ENCODE measurements around the gene ILF3.

Gene ILF3

GRCh38 chr19:10653732-10654609, at the start of gene ILF3:
ILF3 (plus strand) TSS chr19:10654346; CDS start chr19:10670606, 16,260 bp downstream.
- peak; percentile 99 for DNase-seq

DNA sequence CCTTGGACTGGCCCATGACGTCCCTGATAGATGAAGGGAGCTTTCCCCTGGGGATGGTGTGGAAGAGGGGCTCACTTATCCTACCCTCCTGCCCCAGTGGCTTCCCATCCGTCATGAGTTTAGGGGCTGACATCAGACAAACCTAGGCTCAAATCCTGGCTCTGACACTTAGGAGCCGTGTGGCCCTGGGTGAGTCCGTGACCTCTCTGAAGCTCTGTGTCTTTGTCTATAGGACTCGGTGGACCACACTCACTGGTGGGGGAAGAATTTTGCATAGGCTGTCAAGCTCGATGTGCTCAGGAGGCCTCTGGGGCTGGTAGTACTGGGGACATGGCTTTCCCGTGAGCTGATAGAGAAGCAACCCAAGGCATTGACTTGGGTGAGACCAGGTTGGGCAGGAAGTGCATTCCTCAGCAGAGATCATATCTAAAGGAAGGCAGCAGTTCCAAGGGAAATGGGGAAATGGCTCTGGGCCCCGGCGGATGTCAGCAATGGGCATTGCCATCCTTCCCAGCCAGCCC, 49.6 kb upstream of the ILF3 start:
- DNase-seq: no peak

- no peak for DNase-seq
Measured at GRCh38 chr19:10611907-10612306, 42.2 kb upstream of the ILF3 start.

- DNase-seq: no peak
Measured at GRCh38 chr19:10612499-10613119, 41.5 kb upstream of the ILF3 start.

GRCh38 chr19:10615429-10616023, 38.6 kb upstream of the ILF3 start:
- DNase-seq: no peak

- DNase-seq: no peak
Measured at GRCh38 chr19:10617409-10618121, 36.6 kb upstream of the ILF3 start.

GRCh38 chr19:10618846-10619245, 35.3 kb upstream of the ILF3 start:
- DNase-seq: no peak

- no peak for DNase-seq
Measured at GRCh38 chr19:10620786-10621185, 33.4 kb upstream of the ILF3 start.

DNA sequence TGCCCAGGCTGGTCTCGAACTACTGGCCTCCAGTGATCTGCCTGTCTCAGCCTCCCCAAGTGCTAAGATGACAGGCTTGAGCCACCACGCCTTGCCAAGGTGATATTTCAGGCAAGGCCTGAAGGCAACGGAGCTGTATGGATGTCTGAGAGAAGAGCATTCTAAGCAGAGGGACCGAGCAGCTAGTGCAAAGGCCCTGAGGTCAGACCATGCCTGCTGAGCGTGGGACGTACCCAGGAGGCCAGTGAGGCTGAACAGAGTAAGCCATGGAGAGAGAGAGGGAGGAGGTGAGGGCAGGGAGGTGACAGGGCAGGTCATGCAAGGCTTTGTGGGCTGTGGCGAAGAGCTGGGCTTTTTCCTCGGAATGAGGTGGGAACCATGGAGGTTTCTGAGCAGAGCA, 32.2 kb upstream of the ILF3 start:
- DNase-seq: no peak

DNA sequence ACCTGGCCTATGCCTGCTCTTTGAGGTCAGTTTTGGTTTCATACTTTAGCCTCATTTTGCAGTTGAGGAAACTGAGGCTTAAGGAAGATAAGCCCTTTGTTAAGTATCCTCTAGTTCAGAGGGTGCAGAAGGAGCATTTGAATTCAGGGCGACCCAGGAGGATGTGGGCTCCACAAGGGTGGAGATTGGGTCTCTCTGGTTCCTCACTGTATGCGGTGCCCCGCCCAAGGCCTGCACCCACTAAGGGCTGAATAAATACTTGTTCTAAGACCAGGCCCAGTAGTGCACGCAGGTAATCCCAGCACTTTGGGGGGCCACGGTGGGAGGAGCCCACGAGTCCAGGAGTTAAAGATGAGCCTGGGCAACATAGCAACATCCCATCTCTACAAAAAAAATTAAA, 29.6 kb upstream of the ILF3 start:
- no peak for DNase-seq

GRCh38 chr19:10625003-10625761, 29.0 kb upstream of the ILF3 start, which contains the start of gene SLC44A2:
SLC44A2 (plus strand) TSS chr19:10625553; CDS start chr19:10625634, 81 bp downstream.
- no peak for DNase-seq

DNA sequence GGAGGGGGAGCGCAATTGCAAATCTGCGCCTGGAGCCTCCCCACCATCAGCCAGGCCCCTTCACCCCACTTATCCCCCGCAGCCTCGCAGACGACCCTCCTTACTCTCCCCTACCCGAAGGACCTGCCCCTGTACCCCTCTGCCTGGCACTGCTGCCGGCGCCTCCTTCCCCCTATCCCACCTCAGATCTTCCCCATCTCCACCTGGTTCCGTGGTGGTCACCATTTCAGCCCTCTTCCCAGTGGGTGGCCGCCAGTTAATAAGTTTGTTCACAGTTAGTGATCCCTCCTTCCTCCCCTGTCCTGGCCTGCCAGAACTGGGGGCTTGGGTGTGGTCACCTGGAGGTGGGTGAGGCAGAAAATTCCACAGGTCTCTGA, 28.4 kb upstream of the ILF3 start:
- no peak for DNase-seq

- DNase-seq: no peak
Measured at GRCh38 chr19:10631874-10632273, 22.3 kb upstream of the ILF3 start.

- DNase-seq: no peak
Measured at GRCh38 chr19:10634430-10634829, 19.7 kb upstream of the ILF3 start.

DNA sequence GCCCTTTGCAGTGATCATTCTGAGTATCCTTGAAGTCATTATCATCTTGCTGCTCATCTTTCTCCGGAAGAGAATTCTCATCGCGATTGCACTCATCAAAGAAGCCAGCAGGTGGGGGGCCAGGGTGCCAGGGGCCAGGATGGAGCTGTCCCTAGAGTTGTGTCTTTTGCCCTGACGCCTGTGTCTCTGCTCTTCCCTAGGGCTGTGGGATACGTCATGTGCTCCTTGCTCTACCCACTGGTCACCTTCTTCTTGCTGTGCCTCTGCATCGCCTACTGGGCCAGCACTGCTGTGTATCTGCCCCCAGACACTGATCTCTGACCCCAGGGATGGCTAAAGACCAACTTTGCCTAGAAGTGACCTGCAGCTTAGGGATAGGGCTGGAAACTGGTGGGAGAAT, 19.2 kb upstream of the ILF3 start:
- no peak for DNase-seq

DNA sequence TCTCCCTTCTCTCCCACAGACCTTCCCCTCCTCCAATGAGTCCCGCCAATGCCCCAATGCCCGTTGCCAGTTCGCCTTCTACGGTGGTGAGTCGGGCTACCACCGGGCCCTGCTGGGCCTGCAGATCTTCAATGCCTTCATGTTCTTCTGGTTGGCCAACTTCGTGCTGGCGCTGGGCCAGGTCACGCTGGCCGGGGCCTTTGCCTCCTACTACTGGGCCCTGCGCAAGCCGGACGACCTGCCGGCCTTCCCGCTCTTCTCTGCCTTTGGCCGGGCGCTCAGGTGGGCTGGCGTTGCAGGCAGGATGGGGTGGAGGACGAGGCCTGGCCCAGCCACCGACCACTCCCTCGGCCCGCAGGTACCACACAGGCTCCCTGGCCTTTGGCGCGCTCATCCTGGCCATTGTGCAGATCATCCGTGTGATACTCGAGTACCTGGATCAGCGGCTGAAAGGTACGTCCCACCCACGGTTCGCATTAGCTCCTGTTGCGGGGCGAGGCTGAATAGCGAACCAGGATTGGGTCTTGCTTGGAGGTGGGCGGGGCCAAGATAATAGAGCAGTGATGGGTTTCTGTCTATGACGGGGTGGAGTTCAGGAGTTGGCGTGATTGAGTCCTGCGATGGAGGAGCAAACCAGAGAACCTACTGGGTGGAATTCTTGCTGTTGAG, 17.7 kb upstream of the ILF3 start:
- DNase-seq: no peak

DNA sequence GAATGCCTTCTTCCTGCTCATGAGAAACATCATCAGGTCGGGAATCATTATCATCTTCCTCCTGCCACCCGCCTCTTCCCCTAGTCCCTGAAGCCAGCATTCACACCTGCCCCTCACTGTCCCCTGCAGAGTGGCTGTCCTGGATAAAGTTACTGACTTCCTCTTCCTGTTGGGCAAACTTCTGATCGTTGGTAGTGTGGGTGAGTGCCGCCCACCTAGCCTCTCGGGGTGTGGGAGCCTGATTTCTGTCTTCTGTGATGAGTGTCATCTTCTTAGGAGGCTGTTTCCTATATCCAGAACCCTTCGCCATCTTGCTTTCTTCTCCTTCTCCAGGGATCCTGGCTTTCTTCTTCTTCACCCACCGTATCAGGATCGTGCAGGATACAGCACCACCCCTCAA, 16.3 kb upstream of the ILF3 start:
- DNase-seq: no peak

- DNase-seq: no peak
Measured at GRCh38 chr19:10639836-10640235, 14.3 kb upstream of the ILF3 start.

GRCh38 chr19:10640361-10640760, 13.8 kb upstream of the ILF3 start:
- no peak for DNase-seq

DNA sequence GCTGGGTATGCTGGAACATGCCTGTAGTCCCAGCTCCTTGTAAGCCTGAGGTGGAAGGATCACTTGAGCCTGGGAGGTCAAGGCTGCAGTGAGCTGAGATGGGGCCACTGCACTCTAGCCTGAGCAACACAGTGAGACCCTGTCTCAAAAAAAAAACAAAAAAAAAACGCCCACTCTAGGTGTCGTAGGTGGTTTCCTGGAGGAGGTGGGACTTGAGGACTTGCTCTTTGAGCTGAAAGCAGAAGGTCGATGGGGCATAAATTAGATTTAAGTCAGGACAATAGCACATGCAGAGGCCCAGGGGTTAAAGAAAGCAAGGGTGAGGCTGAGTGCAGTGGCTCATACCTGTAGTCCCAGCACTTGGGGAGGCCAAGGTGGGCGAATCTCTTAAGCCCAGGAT, 12.9 kb upstream of the ILF3 start:
- DNase-seq: no peak

DNA sequence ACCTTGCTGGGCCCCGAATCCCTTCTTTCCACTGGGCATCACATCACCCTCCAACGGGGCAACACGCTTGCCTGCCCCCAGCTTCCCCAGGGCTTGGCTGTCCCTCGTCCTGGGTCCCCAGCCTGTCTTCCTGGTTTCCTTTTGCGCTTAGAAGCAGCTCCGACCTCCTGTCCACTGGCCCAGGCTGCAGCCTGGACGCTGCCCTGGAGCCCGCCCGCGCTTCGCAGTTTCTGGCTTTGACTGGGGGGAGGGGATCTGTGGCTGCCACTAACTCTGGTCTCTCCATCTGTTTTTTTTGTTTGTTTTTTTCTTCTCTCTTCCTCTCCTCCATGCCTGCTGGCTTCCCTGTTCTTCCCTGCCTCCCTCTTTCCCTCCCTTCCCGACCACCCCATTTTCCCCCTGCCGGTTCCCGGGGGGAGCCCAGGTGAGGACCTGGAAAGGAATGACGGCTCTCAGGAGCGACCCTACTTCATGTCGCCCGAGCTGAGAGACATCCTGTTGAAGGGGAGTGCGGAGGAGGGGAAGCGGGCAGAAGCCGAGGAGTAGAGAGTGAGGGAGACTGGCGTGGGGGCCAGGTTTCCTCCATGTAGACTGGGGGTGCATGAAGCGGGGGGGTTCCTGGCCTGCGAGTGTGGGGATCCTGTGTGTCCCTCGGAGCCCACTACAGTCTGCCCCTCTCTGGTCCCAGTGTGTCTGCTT, 11.5 kb upstream of the ILF3 start:
- no peak for DNase-seq
